SK-N-SH (cell line): ENCODE results near the gene GSTM2.

ENCODE experiments used
- MXI1 ChIP-seq: IDR thresholded peaks from 2 replicates; pipeline ENCODE4 v1.6.1; 2012; ENCODE audit warnings: mild to moderate bottlenecking, low read depth, low read length, improper control_type of control experiment
- TF ChIP-seq, protein P1 (sequence below): IDR thresholded peaks from 2 replicates; pipeline ENCODE4 v1.4.0; 2012; ENCODE audit warnings: low read depth

DNA sequence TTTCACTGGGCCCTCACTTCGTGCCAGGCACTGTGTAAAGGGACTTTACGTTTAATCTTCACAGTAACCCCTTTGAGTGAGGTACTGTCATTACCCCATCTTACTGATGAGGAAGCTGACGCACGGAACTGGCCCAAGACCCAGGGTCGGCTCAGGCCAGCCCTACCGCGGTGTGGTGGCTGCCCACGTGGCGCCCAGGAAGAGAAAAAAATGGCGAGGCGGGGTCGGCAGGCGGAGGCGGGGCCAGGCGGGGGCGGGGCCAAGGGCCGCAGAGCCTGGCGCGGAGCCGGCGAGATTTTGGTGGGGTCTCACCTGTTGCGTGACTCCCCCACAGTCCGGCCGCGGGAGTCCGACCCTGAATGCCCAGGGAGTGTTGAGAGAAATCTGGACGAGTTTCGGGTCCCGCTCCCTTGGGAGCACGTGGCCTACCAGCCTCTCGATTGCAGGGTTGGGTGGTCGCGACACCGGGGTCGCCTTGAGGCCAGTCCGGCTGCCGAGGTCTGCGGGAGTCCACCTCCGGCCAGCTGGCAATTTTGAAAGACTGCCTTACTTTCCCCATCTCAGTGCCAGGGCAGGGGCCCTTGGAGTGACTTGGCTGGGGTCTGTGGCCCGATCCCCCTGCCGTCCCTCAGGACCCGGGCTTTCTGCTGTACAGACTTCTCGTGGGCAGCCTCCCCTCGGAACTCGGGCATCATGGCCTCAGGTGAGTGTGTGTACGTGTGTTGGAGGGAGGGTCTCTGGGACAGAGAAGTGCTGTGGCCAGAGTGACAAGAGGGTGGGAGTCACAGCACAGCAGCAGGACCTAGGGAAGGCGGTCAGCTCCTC is 48.1 kb upstream of the GSTM2 start, which contains the start of the genes AMPD2 and GNAT2:
- TF ChIP-seq, protein P1, sequence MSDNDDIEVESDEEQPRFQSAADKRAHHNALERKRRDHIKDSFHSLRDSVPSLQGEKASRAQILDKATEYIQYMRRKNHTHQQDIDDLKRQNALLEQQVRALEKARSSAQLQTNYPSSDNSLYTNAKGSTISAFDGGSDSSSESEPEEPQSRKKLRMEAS: peak; percentile 99
- TF ChIP-seq MXI1: peak; percentile 99
